Right lobe of liver (tissue), 4 donors: ENCODE data around the gene ST8SIA4.

Experiments
- CTCF ChIP-seq, 4 donors: fragments of 200-600 bp in 3 of 4; fragments of 450-650 bp in 1 of 4; IDR thresholded peaks; one replicate each; pipeline versions ENCODE4 v1.5.1 to v1.8.0; 2016 to 2022; ENCODE audit warnings: antibody characterized with exemption in 4 of 4, mild to moderate bottlenecking in 2 of 4
- POLR2A ChIP-seq: fragments of 450-650 bp; IDR thresholded peaks from one replicate; pipeline ENCODE4 v1.6.1; 2017; ENCODE audit warnings: antibody characterized with exemption, mild to moderate bottlenecking
- donor health status: DM: no; HTN: no; CAD: no.
- donor health status: DM: no; HTN: no; CAD: no.
- donor health status: DM: no; HTN: yes; CAD: no.

DNA sequence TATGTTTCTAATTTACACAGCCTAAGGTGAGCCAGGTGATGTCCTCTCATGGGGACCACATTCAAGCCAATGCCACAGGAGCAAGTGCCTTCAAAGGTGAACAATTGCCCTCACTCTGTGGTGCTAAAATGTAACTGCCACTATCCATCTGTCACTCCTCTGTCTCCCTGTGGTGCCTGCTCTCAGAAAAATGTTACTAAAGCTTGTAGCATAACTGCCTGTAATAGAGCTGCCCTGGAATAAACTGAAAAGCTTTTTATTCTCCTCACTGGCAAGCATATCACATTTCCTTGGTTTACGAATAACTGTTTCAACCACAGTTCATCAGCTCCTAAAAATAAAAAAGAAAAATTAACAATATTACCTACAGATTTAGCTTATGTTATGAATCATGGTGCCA, 142.4 kb downstream of the ST8SIA4 start:
- no peak for TF ChIP-seq POLR2A
- TF ChIP-seq CTCF (IDR thresholded peaks at IDR 0.05): no peak
